Loucy (cell line): ENCODE data around the gene MYBL2.
A peak's percentile ranks its signal among the peaks of the same experiment; 100 is the strongest.

Source experiments
- H2AFZ ChIP-seq: fragments of 200-600 bp; sonication (generic); 2 replicates; pipeline ENCODE4 v1.6.0; 2016; ENCODE audit warnings: antibody characterized with exemption, mild to moderate bottlenecking, low read length, moderate library complexity
- H3F3A ChIP-seq: fragments of 200-600 bp; 2 replicates; pipeline ENCODE4 v1.6.0; 2016; ENCODE audit warnings: antibody characterized with exemption, low read depth, mild to moderate bottlenecking
- H3K27me3 ChIP-seq: fragments of 200-600 bp; sonication (generic); 2 replicates; pipeline ENCODE4 v1.6.1; 2014; ENCODE audit warnings: low read length, mild to moderate bottlenecking; ENCODE audit not compliant: insufficient read depth, poor library complexity, severe bottlenecking
- H3K36me3 ChIP-seq: fragments of 200-600 bp; sonication (generic); 2 replicates; pipeline ENCODE4 v1.6.1; 2016; ENCODE audit warnings: low read length; ENCODE audit not compliant: insufficient read depth
- H3K4me1 ChIP-seq: fragments of 200-600 bp; sonication (generic); 2 replicates; pipeline ENCODE4 v1.5.1; 2014; ENCODE audit warnings: low read length, mild to moderate bottlenecking; ENCODE audit not compliant: insufficient read depth, poor library complexity, severe bottlenecking
- H3K4me2 ChIP-seq: fragments of 200-600 bp; sonication (generic); 2 replicates; pipeline ENCODE4 v1.6.0; 2014; ENCODE audit warnings: antibody characterized with exemption, low read length, low read depth, mild to moderate bottlenecking; ENCODE audit not compliant: poor library complexity, severe bottlenecking
- H3K4me3 ChIP-seq: fragments of 200-600 bp; sonication (generic); 2 replicates; pipeline ENCODE4 v1.5.1; 2014; ENCODE audit warnings: low read length, mild to moderate bottlenecking, mixed read lengths; ENCODE audit not compliant: poor library complexity, severe bottlenecking
- H3K79me2 ChIP-seq: fragments of 200-600 bp; sonication (generic); 2 replicates; pipeline ENCODE4 v1.6.1; 2014; ENCODE audit warnings: low read length; ENCODE audit not compliant: insufficient read depth
- H3K9ac ChIP-seq: fragments of 200-600 bp; sonication (generic); 2 replicates; pipeline ENCODE4 v1.6.0; 2014; ENCODE audit warnings: mild to moderate bottlenecking, low read depth, low read length, moderate library complexity; ENCODE audit not compliant: poor library complexity, severe bottlenecking
- H3K9me2 ChIP-seq: fragments of 200-600 bp; sonication (generic); replicated peaks from 2 replicates; pipeline ENCODE4 v1.6.1; 2016; ENCODE audit warnings: low read depth, low read length, mixed read lengths
- H3K9me3 ChIP-seq: fragments of 200-600 bp; sonication (generic); 2 replicates; pipeline ENCODE4 v1.6.1; 2014; ENCODE audit warnings: mild to moderate bottlenecking, antibody characterized with exemption, low read length, low read depth; ENCODE audit not compliant: insufficient read depth
- H4K20me1 ChIP-seq: fragments of 200-600 bp; sonication (generic); 2 replicates; pipeline ENCODE4 v1.6.0; 2014; ENCODE audit warnings: antibody characterized with exemption, low read length, mild to moderate bottlenecking; ENCODE audit not compliant: insufficient read depth, poor library complexity, severe bottlenecking
- EZH2phosphoT487 ChIP-seq: fragments of 200-600 bp; IDR thresholded peaks from 2 replicates; pipeline ENCODE4 v1.6.1; 2018; ENCODE audit warnings: antibody characterized with exemption, mild to moderate bottlenecking, moderate library complexity, borderline replicate concordance
- TF ChIP-seq, protein P1 (sequence below): fragments of 200-600 bp; sonication (generic); conservative IDR thresholded peaks from 2 replicates; pipeline ENCODE4 v1.5.1; 2014; ENCODE audit warnings: mild to moderate bottlenecking, antibody characterized with exemption, low read length

Gene MYBL2

DNA sequence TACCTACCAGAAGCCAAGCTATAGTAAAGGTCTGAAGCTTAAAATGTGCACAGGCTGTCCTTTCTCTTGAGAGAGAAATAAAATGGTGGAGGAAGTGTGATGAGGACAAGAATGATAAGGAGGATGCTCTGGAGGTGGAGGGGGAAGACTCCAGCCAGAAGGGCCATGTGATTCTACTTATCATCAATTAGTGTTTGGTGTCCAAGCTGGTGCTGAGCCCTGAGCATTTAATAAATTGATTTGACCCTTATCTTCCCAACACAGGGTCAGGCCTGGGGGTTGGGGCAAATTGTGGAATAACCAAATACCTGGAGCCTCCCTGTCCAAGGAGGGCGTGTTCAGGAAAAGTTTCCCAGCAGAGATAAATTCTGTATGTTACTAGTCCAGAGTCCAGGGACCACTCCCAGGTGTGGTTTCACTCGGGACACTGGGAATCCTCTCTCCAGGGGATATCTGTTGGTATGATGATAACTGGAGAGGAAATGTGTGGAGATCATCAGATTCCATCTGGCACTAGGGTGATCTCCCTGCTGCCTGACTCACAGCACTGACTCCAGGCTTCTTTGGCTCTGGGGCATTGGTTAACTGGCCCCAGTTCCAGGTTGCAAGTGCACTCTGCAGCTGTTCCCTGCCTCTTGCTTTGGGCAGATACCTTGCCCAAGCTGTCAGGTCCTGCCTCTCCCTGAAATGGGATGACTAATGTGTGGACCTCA is 3.8 kb upstream of the MYBL2 start:
- Histone ChIP-seq H2AFZ (no peak overlapping the region), H4K20me1 (no peaks in the 10 kb centered on the region), H3K9me2 (no peaks in the 10 kb centered on the region), H3K79me2 (peaks cover 9% of the 10 kb centered on the region), H3K9ac (no peak overlapping the region), H3K27me3 (no peaks in the 10 kb centered on the region), H3K9me3 (no peaks in the 10 kb centered on the region), H3F3A (no peaks in the 10 kb centered on the region), H3K4me2 (no peak overlapping the region), H3K4me3 (no peak overlapping the region), H3K36me3 (no peaks in the 10 kb centered on the region), H3K4me1 (peaks cover 11% of the 10 kb centered on the region)
- TF ChIP-seq EZH2phosphoT487 = no peak
- TF ChIP-seq, protein P1, sequence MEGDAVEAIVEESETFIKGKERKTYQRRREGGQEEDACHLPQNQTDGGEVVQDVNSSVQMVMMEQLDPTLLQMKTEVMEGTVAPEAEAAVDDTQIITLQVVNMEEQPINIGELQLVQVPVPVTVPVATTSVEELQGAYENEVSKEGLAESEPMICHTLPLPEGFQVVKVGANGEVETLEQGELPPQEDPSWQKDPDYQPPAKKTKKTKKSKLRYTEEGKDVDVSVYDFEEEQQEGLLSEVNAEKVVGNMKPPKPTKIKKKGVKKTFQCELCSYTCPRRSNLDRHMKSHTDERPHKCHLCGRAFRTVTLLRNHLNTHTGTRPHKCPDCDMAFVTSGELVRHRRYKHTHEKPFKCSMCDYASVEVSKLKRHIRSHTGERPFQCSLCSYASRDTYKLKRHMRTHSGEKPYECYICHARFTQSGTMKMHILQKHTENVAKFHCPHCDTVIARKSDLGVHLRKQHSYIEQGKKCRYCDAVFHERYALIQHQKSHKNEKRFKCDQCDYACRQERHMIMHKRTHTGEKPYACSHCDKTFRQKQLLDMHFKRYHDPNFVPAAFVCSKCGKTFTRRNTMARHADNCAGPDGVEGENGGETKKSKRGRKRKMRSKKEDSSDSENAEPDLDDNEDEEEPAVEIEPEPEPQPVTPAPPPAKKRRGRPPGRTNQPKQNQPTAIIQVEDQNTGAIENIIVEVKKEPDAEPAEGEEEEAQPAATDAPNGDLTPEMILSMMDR = no peak

DNA sequence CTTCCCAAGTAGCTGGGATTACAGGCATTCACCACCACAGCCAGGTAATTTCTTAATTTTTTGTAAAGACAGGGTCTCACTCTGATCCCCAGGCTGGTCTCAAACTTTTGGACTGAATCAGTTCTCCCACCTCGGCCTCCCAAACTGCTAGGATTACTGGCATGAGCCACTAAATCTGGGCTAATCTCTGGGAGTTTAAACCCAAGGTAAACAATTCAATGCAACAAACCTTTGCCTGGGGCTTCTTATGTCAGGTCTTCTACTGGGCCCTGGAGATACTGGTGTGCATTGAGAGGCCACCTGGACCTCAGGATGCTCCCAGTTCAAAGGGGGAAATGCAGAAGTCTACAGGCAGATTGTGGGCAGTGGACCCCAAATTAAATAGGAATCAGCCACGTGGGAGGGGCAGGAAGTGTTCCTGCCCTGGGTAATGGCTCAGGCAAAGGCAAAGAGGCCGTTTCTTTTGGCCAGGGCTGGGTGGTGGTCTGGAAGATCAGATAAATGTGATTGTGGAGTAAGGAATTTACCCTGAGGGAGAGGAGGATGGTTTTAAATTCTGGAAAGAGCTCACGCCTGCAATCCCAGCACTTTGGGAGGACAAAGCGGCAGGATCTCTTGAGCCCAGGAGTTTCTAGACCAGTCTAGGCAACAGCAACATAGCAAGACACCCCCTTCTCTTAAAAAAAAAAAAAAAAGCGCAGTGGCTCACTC is 1.3 kb upstream of the MYBL2 start:
- Histone ChIP-seq H3K4me1 (peaks cover 25% of the 10 kb centered on the region), H2AFZ (no peak overlapping the region)
- TF ChIP-seq, protein P1 = no peak
- TF ChIP-seq EZH2phosphoT487 = no peak

DNA sequence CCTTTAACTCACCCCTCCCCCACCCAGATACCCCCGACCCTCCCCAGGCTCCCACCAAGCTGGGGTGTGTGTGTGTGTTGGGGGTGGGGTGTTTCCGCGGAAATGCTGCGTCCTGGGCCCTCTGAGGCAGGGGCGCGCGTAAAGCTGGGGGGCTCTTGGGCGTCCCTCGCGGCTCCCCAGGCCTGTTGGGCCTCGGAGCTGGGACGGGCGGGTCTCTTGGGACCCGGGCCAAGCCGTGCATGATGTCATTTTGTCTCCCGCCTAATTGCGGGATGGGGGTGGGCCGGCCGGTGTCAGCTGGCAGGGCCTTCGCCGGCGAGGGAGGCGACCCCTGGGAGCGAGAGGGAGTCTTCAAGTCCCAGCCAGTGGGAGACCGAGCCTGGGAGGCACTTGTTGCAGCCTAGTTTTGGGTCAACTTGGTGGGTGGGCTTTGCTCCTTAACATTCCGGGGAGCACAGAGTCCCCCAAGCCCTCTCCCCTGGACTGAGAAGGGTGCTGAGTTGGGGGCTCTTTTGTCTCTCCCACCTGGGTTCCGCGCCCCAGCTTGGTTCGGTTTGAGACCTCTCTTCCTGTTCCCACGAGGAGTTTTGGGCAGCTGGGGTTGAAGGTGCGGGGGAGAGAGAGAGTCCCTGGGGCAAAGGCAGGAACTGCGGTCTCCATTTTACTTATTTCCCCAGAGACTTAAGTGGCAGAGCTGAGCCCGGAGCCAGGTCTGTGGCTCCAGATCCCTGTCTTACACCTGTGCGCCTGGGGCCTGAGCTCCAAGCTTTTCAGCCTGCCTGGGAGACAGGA is 623 bp downstream of the MYBL2 start:
- no peak for TF ChIP-seq EZH2phosphoT487
- TF ChIP-seq, protein P1 = no peak
- Histone ChIP-seq H3K4me1 (peaks cover 25% of the 10 kb centered on the region), H2AFZ (peak overlapping the region; percentile 90), H3K27me3 (no peaks in the 10 kb centered on the region), H3K9ac (peak overlapping the region; percentile 84), H3K9me3 (no peaks in the 10 kb centered on the region), H3F3A (no peaks in the 10 kb centered on the region), H3K9me2 (no peaks in the 10 kb centered on the region), H4K20me1 (peaks cover 4% of the 10 kb centered on the region), H3K4me2 (peak overlapping the region; percentile 99), H3K79me2 (peaks cover 52% of the 10 kb centered on the region), H3K4me3 (peak overlapping the region; percentile 92), H3K36me3 (no peaks in the 10 kb centered on the region)

More for the DNA sequence above, 1.3 kb upstream of the MYBL2 start:
- peaks cover 4% of the 10 kb centered on the region for H4K20me1 ChIP-seq
- H3K9ac ChIP-seq = no peak overlapping the region
- H3K4me2 ChIP-seq = no peak overlapping the region
- no peaks in the 10 kb centered on the region for H3K36me3 ChIP-seq
- H3F3A ChIP-seq = no peaks in the 10 kb centered on the region
- no peak overlapping the region for H3K4me3 ChIP-seq
- no peaks in the 10 kb centered on the region for H3K9me3 ChIP-seq
- H3K79me2 ChIP-seq = peaks cover 35% of the 10 kb centered on the region
- no peaks in the 10 kb centered on the region for H3K9me2 ChIP-seq
- no peaks in the 10 kb centered on the region for H3K27me3 ChIP-seq
